Heart left ventricle (tissue), 16 donors: ENCODE data around the gene OLFML2B. TPM values are rescaled to one million over a fixed set of nuclear protein-coding genes. Genes with fewer than 3 reads are reported as not detected.

Experiments
- ATAC-seq, 4 donors: fragments of 200-7000 bp; cut with Tn5 transposase; one replicate each; pipeline ENCODE4 v1.9.1; 2020 to 2022; ENCODE audit warnings: moderate library complexity in 4 of 4, mild to moderate bottlenecking in 3 of 4, moderate number of reproducible peaks in 1 of 4
- DNase-seq, 5 donors: peaks; one replicate each; pipeline ENCODE4 v3.0.0-alpha.2; 2020
- H3K27ac ChIP-seq, 12 donors: fragments of 200-600 bp; sonication (generic) in 4 of 12; one replicate each; pipeline versions ENCODE4 v1.5.0 to v1.8.0; 2016 to 2022; ENCODE audit warnings: mild to moderate bottlenecking in 2 of 12
- H3K27me3 ChIP-seq, 9 donors: fragments of 200-600 bp; sonication (generic) in 2 of 9; one replicate each; pipeline versions ENCODE4 v1.5.1 to v1.8.0; 2016 to 2022; ENCODE audit warnings: mild to moderate bottlenecking in 3 of 9
- H3K36me3 ChIP-seq, 9 donors: fragments of 200-600 bp; sonication (generic) in 2 of 9; one replicate each; pipeline versions ENCODE4 v1.5.0 to v1.8.0; 2018 to 2022; ENCODE audit warnings: mild to moderate bottlenecking in 2 of 9
- H3K4me1 ChIP-seq, 12 donors: fragments of 200-600 bp; sonication (generic) in 4 of 12; one replicate each; pipeline versions ENCODE4 v1.5.0 to v1.8.0; 2016 to 2022; ENCODE audit warnings: mild to moderate bottlenecking in 3 of 12
- H3K4me3 ChIP-seq, 12 donors: fragments of 200-600 bp; sonication (generic) in 4 of 12; one replicate each; pipeline versions ENCODE4 v1.5.0 to v1.8.0; 2017 to 2022; ENCODE audit warnings: mild to moderate bottlenecking in 9 of 12, moderate library complexity in 4 of 12
- H3K9me3 ChIP-seq, 12 donors: fragments of 200-600 bp; sonication (generic) in 4 of 12; one replicate each; pipeline versions ENCODE4 v1.5.0 to v1.8.0; 2016 to 2022; ENCODE audit warnings: mild to moderate bottlenecking in 1 of 12
- POLR2A ChIP-seq, 2 donors: fragments of 450-650 bp; IDR thresholded peaks; one replicate each; pipeline ENCODE4 v1.6.1; 2017; ENCODE audit warnings: antibody characterized with exemption in 2 of 2, mild to moderate bottlenecking in 2 of 2, moderate library complexity in 2 of 2
- WGBS, 4 donors: extraction: QIAGEN DNeasy Blood & Tissue Kit in 2 of 4; methylation state at CpG; one replicate each; pipeline versions ENCODE4 v1.1.5 to v1.1.7; 2013 to 2018; 5-methylcytosine and 5-hydroxymethylcytosine counted together
- intact Hi-C, 10 donors: fragments of 100-400 bp; cut with DNase I; formaldehyde crosslinking; loops; one replicate each; pipeline versions ENCODE4 v1.11.1 to v1.14.2; 2022
- polyA plus RNA-seq, 2 donors: library from polyadenylated mRNA; stranded (reverse); fragments of 200-250 nt; gene quantifications; one replicate each; pipeline ENCODE4 v1.2.3, GENCODE V29; 2013
- total RNA-seq, 9 donors: library from RNA; depleted of rRNA in 2 of 9; stranded (reverse); fragments of >200 nt in 2 of 9; fragmentation: NEBNext Ultra II Directional in 3 of 9; extraction: Animal tissue kit (Norgen Biotek cat#: 25700) in 3 of 9; gene quantifications; one replicate each; pipeline versions ENCODE4 v1.1.0 to v1.2.4, GENCODE V29; 2016 to 2023
- TF ChIP-seq, protein P1 (sequence below), 12 donors: fragments of 200-600 bp; sonication (generic) in 4 of 12; IDR thresholded peaks; one replicate each; pipeline versions ENCODE4 v1.5.0 to v1.8.0; 2018 to 2022; ENCODE audit warnings: antibody characterized with exemption in 12 of 12, mild to moderate bottlenecking in 5 of 12
- donor health status: ischemic (EF 13 %, LVEDD 7.1; RV severe dilation, severe dysfunction).
- donor health status: healthy with polysubstance abuse.
- donor health status: DM: no; HTN: yes; CAD: no.
- donor health status: DM: no; HTN: no; CAD: no.
- donor health status: ischemic (EF 25% LVEDD 6.9; RV normal size, moderate dysfunction).
- donor health status: ischemic (EF 25% LVEDD 5.7; RV mildly dilated, moderate dysfunction).
- donor health status: healthy.
- donor health status: DM: yes; HTN: yes; CAD: no.
- donor health status: ischemic (EF 35%, LVEDD 5.7; RV mildly dilated, moderate dysfunction).
- donor health status: nonischemic (EF 11% LVEDD 7.7; RV severe dilation, severe dysfunction).
- donor health status: DM: yes; HTN: yes; CAD: no.
- donor health status: PGD.
- donor health status: ischemic (EF 29% LVEDD 5.4; RV normal size, mild dysfunction).
- donor health status: nonischemic (EF 23%, LVEDD 6.1; RV moderate dilation, normal function).

OLFML2B gene
- total and polyA plus RNA-seq, 11 donors, result 0.75 to 39.2 (median 2.8) TPM

DNA sequence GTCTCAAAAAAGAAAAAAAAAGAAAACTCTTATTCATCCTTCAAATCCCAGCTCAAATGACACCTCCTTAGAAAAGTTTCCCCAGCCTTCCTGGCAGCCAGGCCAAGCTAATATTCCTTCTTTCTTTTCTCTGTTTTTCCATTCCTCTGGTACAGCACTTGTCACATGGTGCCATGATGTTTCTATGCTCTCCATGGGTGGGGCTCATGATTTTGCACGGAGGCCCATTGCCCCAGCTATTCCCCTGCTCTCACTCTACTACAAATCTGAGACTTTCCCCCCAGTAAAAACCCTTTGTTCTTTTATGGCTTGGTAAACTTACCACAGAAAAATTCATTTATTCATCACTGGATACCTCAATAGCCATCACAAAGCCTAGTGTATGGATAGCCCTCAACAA lies 26.5 kb downstream of the OLFML2B start:
- intact Hi-C loops, result no loop called here
- no peak overlapping the region for H3K4me3 ChIP-seq
- no peak overlapping the region for H3K27ac ChIP-seq
- DNase-seq (no peak), ATAC-seq (no peak)
- H3K27me3 ChIP-seq, result no peaks in the 10 kb centered on the region
- H3K4me1 ChIP-seq, result peaks cover 0 to 19% (median 0%) of the 10 kb centered on the region in 12 donors
- 85 to 96% (median 93%) methylated on average over 1 of the region's 1 CpG for WGBS, 4 donors
- no peaks in the 10 kb centered on the region for H3K9me3 ChIP-seq
- peaks cover 0 to 50% (median 0%) of the 10 kb centered on the region in 9 donors for H3K36me3 ChIP-seq
- no peak for TF ChIP-seq POLR2A (IDR thresholded peaks at IDR 0.05)
- TF ChIP-seq, protein P1, sequence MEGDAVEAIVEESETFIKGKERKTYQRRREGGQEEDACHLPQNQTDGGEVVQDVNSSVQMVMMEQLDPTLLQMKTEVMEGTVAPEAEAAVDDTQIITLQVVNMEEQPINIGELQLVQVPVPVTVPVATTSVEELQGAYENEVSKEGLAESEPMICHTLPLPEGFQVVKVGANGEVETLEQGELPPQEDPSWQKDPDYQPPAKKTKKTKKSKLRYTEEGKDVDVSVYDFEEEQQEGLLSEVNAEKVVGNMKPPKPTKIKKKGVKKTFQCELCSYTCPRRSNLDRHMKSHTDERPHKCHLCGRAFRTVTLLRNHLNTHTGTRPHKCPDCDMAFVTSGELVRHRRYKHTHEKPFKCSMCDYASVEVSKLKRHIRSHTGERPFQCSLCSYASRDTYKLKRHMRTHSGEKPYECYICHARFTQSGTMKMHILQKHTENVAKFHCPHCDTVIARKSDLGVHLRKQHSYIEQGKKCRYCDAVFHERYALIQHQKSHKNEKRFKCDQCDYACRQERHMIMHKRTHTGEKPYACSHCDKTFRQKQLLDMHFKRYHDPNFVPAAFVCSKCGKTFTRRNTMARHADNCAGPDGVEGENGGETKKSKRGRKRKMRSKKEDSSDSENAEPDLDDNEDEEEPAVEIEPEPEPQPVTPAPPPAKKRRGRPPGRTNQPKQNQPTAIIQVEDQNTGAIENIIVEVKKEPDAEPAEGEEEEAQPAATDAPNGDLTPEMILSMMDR (IDR thresholded peaks at IDR 0.05), result no peak

DNA sequence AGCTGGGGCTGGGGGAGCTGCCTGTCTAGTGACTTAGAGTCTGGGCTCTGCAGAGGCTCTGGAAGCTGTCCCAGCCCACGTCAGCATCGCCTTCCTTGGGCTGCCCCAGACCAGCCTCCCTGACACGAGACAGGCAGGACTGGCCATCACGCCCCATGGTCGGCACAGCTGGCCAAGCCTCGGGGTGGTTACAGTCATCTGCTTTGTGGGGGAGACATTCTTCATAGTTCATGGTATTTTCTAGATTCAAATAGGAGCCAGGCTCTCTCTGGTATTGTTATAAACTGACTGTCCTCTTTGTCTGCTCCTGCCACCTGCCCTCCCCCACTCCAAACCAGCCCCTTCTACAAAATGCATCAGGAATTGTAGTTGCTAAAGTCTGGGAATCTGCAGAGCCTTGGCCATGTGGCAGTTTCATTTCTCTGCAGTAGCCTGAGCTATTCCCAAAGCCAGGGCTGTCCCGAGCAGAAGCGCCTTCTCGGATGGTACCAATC lies 29.4 kb downstream of the OLFML2B start:
- Histone ChIP-seq H3K36me3 (peaks cover 0 to 50% (median 0%) of the 10 kb centered on the region in 9 donors), H3K4me1 (peaks cover 0 to 19% (median 0%) of the 10 kb centered on the region in 12 donors), H3K4me3 (no peak overlapping the region), H3K9me3 (peaks cover 0 to 5% (median 0%) of the 10 kb centered on the region in 12 donors), H3K27ac (peak overlapping the region in 1 of 12 donors; percentile 18), H3K27me3 (no peaks in the 10 kb centered on the region)
- WGBS, 4 donors, result 55 to 64% (median 58%) methylated on average over 6 to 9 of the region's 9 CpGs
- TF ChIP-seq, protein P1 (IDR thresholded peaks at IDR 0.05), result no peak
- no peak for TF ChIP-seq POLR2A (IDR thresholded peaks at IDR 0.05)
- intact Hi-C loops, result no loop called here
- peak in 2 of 5 donors; percentile 40 to 63 for DNase-seq
- peak in 3 of 4 donors; percentile 67 to 77 (median 72) for ATAC-seq

DNA sequence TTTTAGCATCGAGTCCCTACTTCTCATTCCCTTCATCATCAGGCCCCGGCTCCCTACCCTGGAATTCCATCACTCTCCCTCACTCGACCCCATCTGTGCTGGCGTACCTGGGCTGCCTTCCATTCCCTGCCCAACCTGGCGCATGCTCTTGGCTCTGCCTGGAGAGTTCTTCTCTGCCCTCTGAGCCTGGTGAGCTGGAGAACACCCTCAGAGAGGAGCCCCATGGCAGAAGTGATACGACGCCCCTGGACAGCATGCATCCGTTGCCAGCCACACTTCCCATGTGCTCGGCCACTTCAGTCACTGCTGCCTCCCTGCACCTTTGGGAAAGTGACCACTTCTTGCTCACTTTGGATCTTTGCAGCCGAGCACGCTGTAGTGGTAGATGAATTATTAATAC lies 30.1 kb downstream of the OLFML2B start:
- 85 to 88% (median 86%) methylated on average over 11 of the region's 11 CpGs for WGBS, 4 donors
- Histone ChIP-seq H3K9me3 (peaks cover 0 to 5% (median 0%) of the 10 kb centered on the region in 12 donors), H3K36me3 (peaks cover 0 to 46% (median 0%) of the 10 kb centered on the region in 9 donors), H3K4me1 (peaks cover 0 to 19% (median 0%) of the 10 kb centered on the region in 12 donors), H3K4me3 (no peak overlapping the region), H3K27ac (no peak overlapping the region), H3K27me3 (no peaks in the 10 kb centered on the region)
- TF ChIP-seq POLR2A (IDR thresholded peaks at IDR 0.05), result no peak
- TF ChIP-seq, protein P1 (IDR thresholded peaks at IDR 0.05), result no peak
- ATAC-seq (no peak), DNase-seq (no peak)
- intact Hi-C loops, result no loop called here

DNA sequence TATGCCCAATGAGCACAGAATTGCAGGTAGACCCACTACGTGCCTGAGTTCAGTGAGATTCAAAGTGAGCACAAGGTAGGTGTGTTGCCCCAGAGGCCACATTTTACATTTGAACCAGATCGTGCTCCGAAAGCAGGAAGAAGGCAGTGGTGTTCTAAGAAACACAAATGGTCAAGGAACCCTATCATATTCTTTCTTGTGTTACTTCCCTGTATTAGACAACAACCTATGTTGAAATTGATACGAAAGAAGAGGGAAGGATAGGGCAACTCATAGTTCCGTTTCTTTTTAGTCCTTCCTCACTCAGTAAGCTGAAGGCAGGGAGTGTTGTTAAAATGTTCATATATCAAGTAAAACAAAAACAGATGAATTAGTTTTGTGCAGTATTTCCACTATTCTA lies 33.9 kb downstream of the OLFML2B start:
- ATAC-seq (peak in 2 of 4 donors; percentile 21 to 43), DNase-seq (no peak)
- peaks cover 0 to 8% (median 0%) of the 10 kb centered on the region in 9 donors for H3K36me3 ChIP-seq
- H3K4me3 ChIP-seq, result no peak overlapping the region
- WGBS, 4 donors, result 81 to 95% (median 90%) methylated on average over 5 of the region's 5 CpGs
- H3K27ac ChIP-seq, result peak overlapping the region in 2 of 12 donors; percentile 22 to 53
- peaks cover 0 to 17% (median 8%) of the 10 kb centered on the region in 12 donors for H3K9me3 ChIP-seq
- TF ChIP-seq, protein P1 (IDR thresholded peaks at IDR 0.05), result no peak
- no peak for TF ChIP-seq POLR2A (IDR thresholded peaks at IDR 0.05)
- intact Hi-C loops, result no loop called here
- no peaks in the 10 kb centered on the region for H3K27me3 ChIP-seq
- H3K4me1 ChIP-seq, result peaks cover 0 to 18% (median 0%) of the 10 kb centered on the region in 12 donors
